HL-60 (cell line): Measurements from ENCODE around the gene PLTP.

Source experiments
- DNase-seq, 2 experiments: peaks; one replicate each; pipeline ENCODE4 v3.0.0-alpha.2; 2010 to 2020; ENCODE audit warnings: low read depth in 1 of 2, low spot score in 1 of 2
- H3K27ac ChIP-seq: fragments of 250-450 bp; sonication (Bioruptor Pico); replicated peaks from 2 replicates; pipeline ENCODE4 v1.5.1; 2020; ENCODE audit warnings: mild to moderate bottlenecking, moderate library complexity
- H3K27me3 ChIP-seq: fragments of 250-450 bp; sonication (Bioruptor Pico); 2 replicates; pipeline ENCODE4 v1.5.1; 2021; ENCODE audit warnings: mild to moderate bottlenecking, moderate library complexity; ENCODE audit not compliant: insufficient read depth, poor library complexity, severe bottlenecking
- H3K4me3 ChIP-seq: replicated peaks from 2 replicates; pipeline ENCODE4 v1.5.1; 2011; ENCODE audit warnings: mild to moderate bottlenecking, control low read depth, low read length; ENCODE audit not compliant: insufficient read depth
- CTCF ChIP-seq: IDR thresholded peaks from one replicate; pipeline ENCODE4 v1.5.1; 2011; ENCODE audit warnings: low read length, control low read depth, inconsistent platforms; ENCODE audit not compliant: insufficient read depth
- GABPA ChIP-seq: IDR thresholded peaks from 2 replicates; pipeline ENCODE4 v1.6.1; 2012; ENCODE audit warnings: low read depth
- POLR2AphosphoS5 ChIP-seq: IDR thresholded peaks from 2 replicates; pipeline ENCODE4 v1.6.1; 2012; ENCODE audit warnings: low read depth
- SPI1 ChIP-seq: IDR thresholded peaks from 2 replicates; pipeline ENCODE4 v1.6.1; 2012; ENCODE audit warnings: low read depth, mild to moderate bottlenecking, borderline replicate concordance
- TF ChIP-seq, protein P1 (sequence below): IDR thresholded peaks from 2 replicates; pipeline ENCODE4 v1.6.1; 2012; ENCODE audit warnings: low read depth; ENCODE audit not compliant: insufficient replicate concordance

The PLTP gene

GRCh38 chr20:45918779-45919537 is 7.0 kb upstream of the PLTP start:
- no peaks in the 10 kb centered on the region for H3K27me3 ChIP-seq
- TF ChIP-seq POLR2AphosphoS5 (no peak), SPI1 (no peak), CTCF (no peak), GABPA (no peak)
- TF ChIP-seq, protein P1, sequence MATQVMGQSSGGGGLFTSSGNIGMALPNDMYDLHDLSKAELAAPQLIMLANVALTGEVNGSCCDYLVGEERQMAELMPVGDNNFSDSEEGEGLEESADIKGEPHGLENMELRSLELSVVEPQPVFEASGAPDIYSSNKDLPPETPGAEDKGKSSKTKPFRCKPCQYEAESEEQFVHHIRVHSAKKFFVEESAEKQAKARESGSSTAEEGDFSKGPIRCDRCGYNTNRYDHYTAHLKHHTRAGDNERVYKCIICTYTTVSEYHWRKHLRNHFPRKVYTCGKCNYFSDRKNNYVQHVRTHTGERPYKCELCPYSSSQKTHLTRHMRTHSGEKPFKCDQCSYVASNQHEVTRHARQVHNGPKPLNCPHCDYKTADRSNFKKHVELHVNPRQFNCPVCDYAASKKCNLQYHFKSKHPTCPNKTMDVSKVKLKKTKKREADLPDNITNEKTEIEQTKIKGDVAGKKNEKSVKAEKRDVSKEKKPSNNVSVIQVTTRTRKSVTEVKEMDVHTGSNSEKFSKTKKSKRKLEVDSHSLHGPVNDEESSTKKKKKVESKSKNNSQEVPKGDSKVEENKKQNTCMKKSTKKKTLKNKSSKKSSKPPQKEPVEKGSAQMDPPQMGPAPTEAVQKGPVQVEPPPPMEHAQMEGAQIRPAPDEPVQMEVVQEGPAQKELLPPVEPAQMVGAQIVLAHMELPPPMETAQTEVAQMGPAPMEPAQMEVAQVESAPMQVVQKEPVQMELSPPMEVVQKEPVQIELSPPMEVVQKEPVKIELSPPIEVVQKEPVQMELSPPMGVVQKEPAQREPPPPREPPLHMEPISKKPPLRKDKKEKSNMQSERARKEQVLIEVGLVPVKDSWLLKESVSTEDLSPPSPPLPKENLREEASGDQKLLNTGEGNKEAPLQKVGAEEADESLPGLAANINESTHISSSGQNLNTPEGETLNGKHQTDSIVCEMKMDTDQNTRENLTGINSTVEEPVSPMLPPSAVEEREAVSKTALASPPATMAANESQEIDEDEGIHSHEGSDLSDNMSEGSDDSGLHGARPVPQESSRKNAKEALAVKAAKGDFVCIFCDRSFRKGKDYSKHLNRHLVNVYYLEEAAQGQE: no peak
- no peak overlapping the region for H3K4me3 ChIP-seq
- DNase-seq: no peak
- H3K27ac ChIP-seq: no peak overlapping the region

DNA sequence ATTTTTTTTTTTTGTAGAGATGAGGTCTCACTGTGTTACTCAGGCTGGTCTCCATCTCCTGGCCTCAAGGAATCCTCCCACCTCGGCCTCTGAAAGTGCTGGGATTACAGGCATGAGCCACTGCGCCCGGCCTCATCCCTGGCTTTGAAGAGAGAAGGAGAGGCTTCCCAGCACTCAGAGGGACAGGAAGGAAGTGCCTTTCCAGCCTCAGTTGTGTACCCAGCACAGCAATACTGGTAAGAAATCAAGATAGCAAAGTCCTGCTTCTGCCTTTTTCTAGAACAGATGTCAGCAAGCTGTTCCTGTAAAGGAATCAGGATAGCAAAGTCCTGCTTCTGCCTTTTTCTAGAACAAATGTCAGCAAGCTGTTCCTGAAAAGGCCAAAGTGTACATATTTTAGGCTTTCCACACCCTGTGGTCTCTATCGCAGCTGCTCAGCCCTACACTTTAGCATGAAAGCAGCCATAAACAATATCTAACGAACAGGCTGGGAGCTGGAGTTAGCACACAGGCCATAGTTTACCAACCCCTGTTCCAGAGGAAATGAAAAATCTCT is 6.3 kb upstream of the PLTP start:
- no peaks in the 10 kb centered on the region for H3K27me3 ChIP-seq
- no peak overlapping the region for H3K27ac ChIP-seq
- no peak overlapping the region for H3K4me3 ChIP-seq
- DNase-seq: no peak
- TF ChIP-seq SPI1: no peak
- TF ChIP-seq CTCF: no peak
- TF ChIP-seq GABPA: no peak
- TF ChIP-seq POLR2AphosphoS5: no peak
- TF ChIP-seq, protein P1: no peak

DNA sequence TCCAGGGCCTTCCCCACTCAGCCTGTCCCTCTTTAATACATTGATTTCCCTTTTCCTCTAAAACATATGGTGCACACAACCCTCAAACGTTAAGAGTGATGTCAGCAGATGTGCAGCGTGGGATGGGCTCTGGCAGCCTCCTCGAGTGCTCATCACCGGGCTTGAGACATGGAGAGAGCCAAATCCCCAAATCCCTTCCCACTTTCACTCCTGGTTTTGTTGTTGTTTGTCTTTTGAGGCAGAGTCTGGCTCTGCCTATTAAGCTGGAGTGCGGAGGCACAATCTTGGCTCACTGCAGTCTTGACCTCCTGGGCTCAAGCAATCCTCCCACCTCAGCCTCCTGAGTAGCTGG is 5.8 kb upstream of the PLTP start:
- no peak overlapping the region for H3K27ac ChIP-seq
- no peak overlapping the region for H3K4me3 ChIP-seq
- TF ChIP-seq CTCF: no peak
- no peak for TF ChIP-seq POLR2AphosphoS5
- TF ChIP-seq GABPA: no peak
- no peak for TF ChIP-seq SPI1
- TF ChIP-seq, protein P1: no peak
- DNase-seq: no peak
- no peaks in the 10 kb centered on the region for H3K27me3 ChIP-seq
